ENCODE measurements around the gene ANKRD24. TPM values are rescaled to one million over a fixed set of nuclear protein-coding genes. Genes with fewer than 3 reads are reported as not detected.
"Not testable (repeated sequence)": the region's sequence is repeated elsewhere in the genome, so short reads cannot be mapped to it uniquely, and the experiment has no call there.

The ANKRD24 gene
- total RNA-seq, 2 donors from 2014 or later: 0.86 to 1.2 TPM

- intact Hi-C loops (cut with DNase I): no loop called here
- DNase-seq (no peak), ATAC-seq (no peak)
These were observed 37.7 kb downstream of the ANKRD24 start for GRCh38 chr19:4220188-4220587.

DNA sequence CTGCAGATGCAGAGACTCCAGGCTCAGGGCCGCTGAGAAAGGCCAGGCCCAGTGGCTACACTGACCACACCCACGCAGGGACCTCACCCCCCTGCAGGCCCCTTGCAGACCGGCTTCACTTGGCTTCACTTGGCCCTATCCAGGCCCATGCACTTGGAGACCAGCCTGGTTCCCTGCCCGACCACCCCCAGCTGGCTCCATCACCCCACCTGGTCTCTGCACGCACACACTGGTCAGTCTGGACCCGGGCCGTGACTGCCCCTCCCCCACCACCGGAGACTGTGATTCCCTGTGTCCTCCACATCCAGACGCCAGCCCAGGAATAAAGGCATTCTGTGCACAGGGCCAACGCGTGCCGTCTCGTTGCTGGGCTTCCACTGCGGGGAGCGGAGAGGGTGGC is 42.0 kb downstream of the ANKRD24 start:
- DNase-seq (no peak), ATAC-seq (no peak)
- intact Hi-C loops (cut with DNase I): no loop called here

GRCh38 chr19:4225885-4226284 is 43.4 kb downstream of the ANKRD24 start:
- ATAC-seq (no peak), DNase-seq (no peak)
- intact Hi-C loops (cut with DNase I): no loop called here

DNA sequence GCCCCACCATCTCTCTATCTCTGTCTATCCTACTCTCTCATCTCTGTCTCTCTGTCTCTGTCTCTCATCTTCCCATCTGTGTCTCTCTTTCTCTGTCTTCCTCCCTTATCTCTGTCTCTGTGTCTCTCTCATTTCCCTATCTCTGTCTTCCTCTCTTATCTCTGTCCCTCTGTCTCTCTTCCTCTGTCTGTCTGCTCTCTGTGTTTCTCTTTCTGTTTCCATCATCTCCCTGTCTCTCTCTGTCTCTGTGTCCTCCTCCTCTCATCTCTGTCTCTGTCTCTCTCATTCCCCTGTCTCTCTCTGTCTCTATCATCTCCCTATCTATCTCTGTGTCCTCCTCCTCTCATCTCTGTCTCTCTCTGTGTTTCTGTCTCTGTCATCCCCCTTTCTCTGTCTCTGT is 45.3 kb downstream of the ANKRD24 start:
- intact Hi-C loops (cut with DNase I): no loop called here
- no peak for ATAC-seq
- DNase-seq: no peak

- DNase-seq (no peak), ATAC-seq (no peak)
- intact Hi-C loops (cut with DNase I): no loop called here
These were observed 46.3 kb downstream of the ANKRD24 start for GRCh38 chr19:4228765-4229178.

DNA sequence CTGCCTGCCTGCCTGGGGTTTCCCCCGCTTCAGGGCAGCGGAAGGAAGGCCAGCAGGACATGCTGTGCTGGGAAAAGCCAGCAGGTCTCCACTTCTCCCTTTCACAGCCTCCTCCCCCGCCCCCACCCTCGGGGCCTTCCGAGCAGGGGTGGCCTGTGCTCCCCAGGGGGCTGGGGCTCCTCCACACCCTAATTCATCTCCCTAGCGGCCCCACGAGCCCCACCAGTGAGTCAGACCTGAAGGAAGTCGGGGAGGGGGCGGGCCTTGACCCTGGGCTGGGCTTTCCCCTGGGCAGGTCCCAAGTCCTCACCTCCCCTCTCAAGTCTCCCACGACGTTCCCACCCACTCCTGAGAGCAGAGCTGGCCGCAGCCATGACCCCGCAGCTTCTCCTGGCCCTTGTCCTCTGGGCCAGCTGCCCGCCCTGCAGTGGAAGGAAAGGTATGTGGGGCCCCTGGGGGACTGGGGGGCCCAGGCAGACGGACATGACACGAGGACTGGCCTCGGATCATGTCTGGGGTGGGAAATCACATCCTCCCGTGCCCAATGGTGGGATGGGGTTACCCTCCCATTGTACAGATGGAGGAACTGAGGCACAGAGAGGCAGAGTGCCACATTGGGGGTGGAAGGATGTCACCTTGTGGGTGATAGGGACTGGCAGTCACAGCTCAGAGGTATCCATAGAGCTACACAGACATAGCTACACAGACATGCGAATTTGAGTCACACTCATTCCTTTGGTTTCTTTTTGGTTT is 46.9 kb downstream of the ANKRD24 start, which contains the start of gene EBI3:
EBI3 (plus strand) TSS at position 345 of the 753 bp plus-strand sequence; CDS start at position 373, 28 bp downstream.
- intact Hi-C loops (cut with DNase I): no loop called here
- DNase-seq (no peak), ATAC-seq (peak; percentile 27 to 36)

- DNase-seq: not testable (repeated sequence)
These were observed 47.7 kb downstream of the ANKRD24 start for GRCh38 chr19:4230237-4230636.

GRCh38 chr19:4231521-4231920 is 49.0 kb downstream of the ANKRD24 start:
- intact Hi-C loops (cut with DNase I); DNase-seq: not testable (repeated sequence)

More at GRCh38 chr19:4230237-4230636, 47.7 kb downstream of the ANKRD24 start:
- intact Hi-C loops (cut with DNase I); ATAC-seq: not testable (repeated sequence)

GRCh38 chr19:4232139-4232538 is 49.6 kb downstream of the ANKRD24 start:
- intact Hi-C loops (cut with DNase I); ATAC-seq; DNase-seq: not testable (repeated sequence)

More at GRCh38 chr19:4231521-4231920, 49.0 kb downstream of the ANKRD24 start:
- ATAC-seq: not testable (repeated sequence)

DNA sequence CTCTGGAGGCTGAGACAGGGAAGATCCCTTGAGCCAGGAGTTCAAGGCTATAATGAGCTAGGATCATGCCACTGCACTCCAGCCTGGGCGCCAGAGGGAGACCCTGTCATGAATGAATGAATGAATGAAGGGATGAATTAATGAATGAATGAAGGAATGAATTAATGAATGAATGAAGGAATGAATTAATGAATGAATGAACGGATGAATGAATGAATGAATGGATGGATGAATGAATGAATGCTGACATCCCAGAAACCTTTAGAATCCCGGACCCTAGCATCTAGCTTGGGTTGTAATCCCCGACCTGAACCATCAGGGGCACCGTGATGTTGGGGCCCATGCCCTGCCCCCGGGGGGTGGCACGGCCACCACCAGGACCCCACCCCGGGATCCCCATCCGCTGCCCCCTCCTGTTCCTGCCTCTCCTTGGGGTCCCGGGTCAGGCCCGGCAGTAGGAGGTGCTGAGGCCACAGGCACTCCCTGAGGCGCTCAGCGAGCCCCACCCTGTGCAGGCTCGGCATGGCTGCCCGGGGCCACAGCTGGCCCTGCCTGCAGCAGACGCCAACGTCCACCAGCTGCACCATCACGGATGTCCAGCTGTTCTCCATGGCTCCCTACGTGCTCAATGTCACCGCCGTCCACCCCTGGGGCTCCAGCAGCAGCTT is 50.3 kb downstream of the ANKRD24 start:
- ATAC-seq: no peak
- no peak for DNase-seq
- intact Hi-C loops (cut with DNase I): no loop called here

GRCh38 chr19:4233282-4233853 is 50.9 kb downstream of the ANKRD24 start:
- intact Hi-C loops (cut with DNase I): no loop called here
- DNase-seq: peak; percentile 41

GRCh38 chr19:4234142-4234861 is 51.8 kb downstream of the ANKRD24 start:
- ATAC-seq (no peak), DNase-seq (no peak)
- intact Hi-C loops (cut with DNase I): no loop called here

More at GRCh38 chr19:4233282-4233853, 50.9 kb downstream of the ANKRD24 start:
- ATAC-seq: peak in 1 of 2 donors; percentile 33

DNA sequence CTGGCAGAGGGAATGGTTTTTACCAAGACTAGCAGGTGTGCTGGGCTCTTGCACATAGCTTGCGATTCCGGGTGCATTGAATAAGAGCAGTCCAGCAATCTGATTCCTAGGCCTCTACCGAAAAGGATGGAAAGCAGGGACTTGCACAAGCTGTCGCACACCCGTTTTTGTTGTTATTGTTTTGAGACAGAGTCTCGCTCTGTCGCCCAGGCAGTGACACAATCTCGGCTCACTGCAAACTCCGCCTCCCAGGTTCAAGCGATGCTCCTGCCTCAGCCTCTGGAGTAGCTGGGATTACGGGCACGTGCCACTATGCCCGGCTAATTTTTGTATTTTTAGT is 52.3 kb downstream of the ANKRD24 start:
- no peak for ATAC-seq
- no peak for DNase-seq
- intact Hi-C loops (cut with DNase I): no loop called here

DNA sequence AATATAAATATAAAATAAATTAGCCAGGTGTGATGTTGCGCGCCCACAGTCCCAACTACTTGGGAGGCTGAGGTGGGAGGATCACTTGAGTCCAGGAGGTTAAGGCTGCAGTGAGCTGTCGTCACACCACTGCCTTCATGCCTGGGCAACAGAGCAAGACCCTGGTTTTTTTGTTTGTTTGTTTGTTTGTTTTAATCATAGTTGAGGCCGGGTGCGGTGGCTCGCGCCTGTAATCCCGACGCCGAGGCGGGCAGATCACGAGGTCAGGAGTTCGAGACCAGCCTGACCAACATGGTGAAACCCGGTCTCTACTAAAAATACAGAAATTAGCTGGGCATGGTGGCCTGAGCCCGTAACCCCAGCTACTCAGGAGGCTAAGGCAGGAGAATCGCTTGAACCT is 55.0 kb downstream of the ANKRD24 start:
- DNase-seq; intact Hi-C loops (cut with DNase I); ATAC-seq: not testable (repeated sequence)

DNA sequence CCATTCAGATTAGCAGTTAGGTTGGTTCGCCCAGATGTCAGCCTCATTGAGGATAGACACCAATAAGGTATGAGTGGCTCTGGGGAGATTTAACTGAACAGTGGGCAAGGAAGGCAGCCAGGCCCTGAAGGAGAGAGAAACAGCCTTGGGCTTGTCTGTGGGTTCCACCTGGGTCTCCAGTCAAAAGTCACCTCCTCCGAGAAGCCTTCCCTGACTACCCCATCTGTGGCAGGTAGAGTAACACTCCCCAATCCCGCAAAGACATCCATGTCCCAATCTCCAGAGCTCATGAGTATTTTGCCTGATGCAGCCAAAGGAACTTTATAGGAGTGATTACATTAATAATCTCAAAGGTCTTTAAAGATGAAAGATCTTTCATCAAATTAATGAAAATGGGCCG is 56.3 kb downstream of the ANKRD24 start:
- no peak for ATAC-seq

GRCh38 chr19:4241824-4242430 is 59.4 kb downstream of the ANKRD24 start:
- no peak for DNase-seq
- intact Hi-C loops (cut with DNase I): no loop called here

More for the DNA sequence above, 56.3 kb downstream of the ANKRD24 start:
- intact Hi-C loops (cut with DNase I): no loop called here
- no peak for DNase-seq

GRCh38 chr19:4245938-4246337 is 63.4 kb downstream of the ANKRD24 start:
- intact Hi-C loops (cut with DNase I); DNase-seq; ATAC-seq: not testable (repeated sequence)

More at GRCh38 chr19:4241824-4242430, 59.4 kb downstream of the ANKRD24 start:
- ATAC-seq: no peak

DNA sequence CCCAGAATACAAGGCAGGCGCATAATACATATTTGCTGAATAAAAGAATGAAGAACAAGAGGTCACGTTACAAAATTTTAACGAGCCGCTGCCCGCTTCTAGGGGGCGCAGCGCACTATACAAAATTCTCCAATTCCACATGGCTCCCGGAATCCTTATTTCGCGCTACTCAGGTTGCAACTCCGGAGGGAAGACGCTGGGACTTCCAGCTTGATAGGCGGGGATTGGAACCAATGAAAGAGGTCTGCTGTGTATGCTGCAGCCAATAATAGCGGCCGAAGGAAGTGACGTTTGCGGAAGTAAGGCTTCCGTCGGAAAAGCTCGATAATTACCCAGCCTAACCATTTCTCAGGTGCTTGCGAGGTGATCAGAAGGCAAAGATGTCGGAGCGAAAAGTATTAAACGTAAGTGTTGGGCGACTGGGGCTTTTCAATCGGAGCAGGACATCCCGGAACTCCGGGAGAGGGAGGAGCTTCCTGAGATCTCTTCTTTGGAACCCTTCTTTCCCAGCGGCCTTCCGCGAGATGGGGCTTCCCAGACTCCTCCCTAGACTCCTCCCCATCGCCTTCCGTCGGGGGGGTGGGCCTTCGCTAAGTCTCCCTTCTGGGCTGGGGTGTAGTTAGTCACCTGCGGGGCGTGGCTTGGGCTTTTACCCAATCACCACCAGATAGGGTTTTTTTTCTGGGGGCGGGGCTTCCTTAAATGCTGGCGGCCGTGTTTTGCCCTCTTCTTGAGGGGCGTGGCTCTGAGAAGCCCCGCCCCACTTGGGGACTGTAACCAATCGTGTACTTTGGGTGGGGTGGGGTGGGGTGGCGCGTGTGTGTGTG is 64.5 kb downstream of the ANKRD24 start, which contains the start of gene YJU2:
YJU2 (plus strand) TSS at position 314 of the 827 bp plus-strand sequence; CDS start at position 381, 67 bp downstream.
- ATAC-seq: peak; percentile 99
- intact Hi-C loops (cut with DNase I): no loop called here
- peak; percentile 99 for DNase-seq

Data from left cardiac atrium (tissue), 4 donors.